ENCODE measurements around the gene BMP15.

BMP15 gene

DNA sequence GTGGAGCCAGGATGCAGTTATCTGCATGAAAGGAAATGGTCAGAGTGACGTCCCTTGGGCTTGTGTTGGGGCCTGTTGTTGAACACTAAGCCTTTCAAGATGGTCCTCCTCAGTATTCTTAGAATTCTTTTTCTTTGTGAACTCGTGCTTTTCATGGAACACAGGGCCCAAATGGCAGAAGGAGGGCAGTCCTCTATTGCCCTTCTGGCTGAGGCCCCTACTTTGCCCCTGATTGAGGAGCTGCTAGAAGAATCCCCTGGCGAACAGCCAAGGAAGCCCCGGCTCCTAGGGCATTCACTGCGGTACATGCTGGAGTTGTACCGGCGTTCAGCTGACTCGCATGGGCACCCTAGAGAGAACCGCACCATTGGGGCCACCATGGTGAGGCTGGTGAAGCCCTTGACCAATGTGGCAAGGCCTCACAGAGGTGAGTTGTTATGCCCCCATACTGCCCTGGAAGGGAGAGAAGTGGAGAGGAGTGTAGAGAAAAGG is at the start of gene BMP15:
Gene BMP15 (plus strand): TSS at position 51 of the 492 bp plus-strand sequence. CDS start 49 bp downstream, at position 100.
- H3K27me3 ChIP-seq (ENCODE audit: control insufficient read depth, insufficient read depth, low read length), result no peaks in the 10 kb centered on the region
- no peaks in the 10 kb centered on the region for H3K36me3 ChIP-seq (ENCODE audit: control insufficient read depth, insufficient read depth, low read length)
- H3K4me1 ChIP-seq (ENCODE audit: control insufficient read depth, insufficient read depth, low read length), result no peaks in the 10 kb centered on the region
- H3K9me3 ChIP-seq (ENCODE audit: control insufficient read depth, insufficient read depth, low read depth, low read length), result no peaks in the 10 kb centered on the region
- H3K27ac ChIP-seq (ENCODE audit: low read depth, low read length), result no peak within 1 kb of the TSS
- no peak within 1 kb of the TSS for H3K9ac ChIP-seq (ENCODE audit: low read length)
- H3K4me3 ChIP-seq (ENCODE audit: low read depth, low read length), result no peak within 1 kb of the TSS

DNA sequence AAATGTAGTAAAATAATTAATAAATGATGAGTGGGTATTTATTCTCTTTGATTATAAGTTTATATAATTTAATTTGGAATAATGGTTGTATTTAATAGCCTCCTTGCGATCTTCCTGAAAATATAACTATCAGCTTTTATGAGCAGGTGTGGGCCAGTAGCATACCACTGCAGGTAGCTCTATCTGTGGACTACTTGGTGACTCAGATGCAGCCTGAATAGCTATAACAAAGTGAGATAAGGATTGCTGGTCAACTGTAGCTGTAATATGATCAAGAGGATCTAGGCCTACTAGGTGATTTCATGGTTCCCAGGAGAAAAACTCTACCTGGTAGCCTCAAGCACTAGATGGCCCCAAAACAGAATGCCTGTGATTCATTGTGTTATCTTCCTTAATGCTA is 47.1 kb upstream of the BMP15 start:
- H3K27ac ChIP-seq (ENCODE audit: low read depth, low read length), result no peak overlapping the region
- no peaks in the 10 kb centered on the region for H3K4me1 ChIP-seq (ENCODE audit: control insufficient read depth, insufficient read depth, low read length)
- no peak overlapping the region for H3K4me3 ChIP-seq (ENCODE audit: low read depth, low read length)
- H3K36me3 ChIP-seq (ENCODE audit: control insufficient read depth, insufficient read depth, low read length), result no peaks in the 10 kb centered on the region
- H3K9ac ChIP-seq (ENCODE audit: low read length), result no peak overlapping the region
- no peaks in the 10 kb centered on the region for H3K27me3 ChIP-seq (ENCODE audit: control insufficient read depth, insufficient read depth, low read length)
- H3K9me3 ChIP-seq (ENCODE audit: control insufficient read depth, insufficient read depth, low read depth, low read length), result no peaks in the 10 kb centered on the region

DNA sequence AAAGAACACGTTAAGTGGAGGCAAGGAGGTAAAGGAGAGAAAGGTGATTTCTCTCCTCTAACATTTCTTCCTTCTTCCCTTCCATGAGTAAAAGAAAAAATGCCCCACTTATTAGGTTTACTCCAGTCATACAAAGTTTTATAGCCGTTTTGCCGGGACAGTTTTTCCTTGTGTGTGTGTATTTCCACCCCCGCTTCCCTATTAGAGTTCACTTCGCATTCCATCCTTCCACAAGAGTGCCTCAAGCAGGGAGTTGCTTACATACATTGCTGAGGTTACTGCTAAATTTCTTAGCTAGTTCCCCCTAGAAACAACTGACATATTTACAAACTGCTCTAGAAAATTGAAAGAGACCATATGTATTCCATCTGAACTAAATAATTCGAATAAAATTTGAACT is 45.2 kb upstream of the BMP15 start:
- Histone ChIP-seq H3K4me3 (ENCODE audit: low read depth, low read length) (no peak overlapping the region), H3K9me3 (ENCODE audit: control insufficient read depth, insufficient read depth, low read depth, low read length) (no peaks in the 10 kb centered on the region), H3K27ac (ENCODE audit: low read depth, low read length) (no peak overlapping the region), H3K4me1 (ENCODE audit: control insufficient read depth, insufficient read depth, low read length) (no peaks in the 10 kb centered on the region), H3K27me3 (ENCODE audit: control insufficient read depth, insufficient read depth, low read length) (no peaks in the 10 kb centered on the region), H3K36me3 (ENCODE audit: control insufficient read depth, insufficient read depth, low read length) (no peaks in the 10 kb centered on the region), H3K9ac (ENCODE audit: low read length) (no peak overlapping the region)

DNA sequence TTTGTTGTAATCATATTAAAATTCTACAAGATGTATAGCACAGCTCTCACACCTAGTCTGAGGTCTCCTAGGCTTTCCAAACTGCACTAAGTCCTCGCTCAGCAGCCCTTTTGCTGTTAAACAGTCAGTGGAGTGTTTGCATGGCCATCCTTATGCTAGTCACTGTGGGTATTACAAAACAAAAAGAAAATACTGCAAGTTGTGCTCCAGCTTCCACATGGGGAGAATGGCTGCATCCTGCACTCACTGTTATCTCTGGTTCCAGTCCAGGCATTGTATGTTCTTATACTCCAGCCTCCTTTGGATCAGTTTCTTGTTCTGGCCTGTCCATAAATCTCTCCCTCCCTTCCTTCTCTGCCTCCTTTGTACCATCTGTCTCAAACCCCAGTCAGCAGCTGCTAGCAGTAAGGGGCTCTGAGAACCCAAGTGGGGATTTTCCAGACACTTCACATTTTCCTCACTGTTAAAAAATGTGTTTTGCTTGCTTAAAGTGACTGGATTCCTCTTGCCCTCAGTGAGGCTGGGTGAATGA is 38.5 kb upstream of the BMP15 start:
- Histone ChIP-seq H3K9me3 (ENCODE audit: control insufficient read depth, insufficient read depth, low read depth, low read length) (no peaks in the 10 kb centered on the region), H3K36me3 (ENCODE audit: control insufficient read depth, insufficient read depth, low read length) (no peaks in the 10 kb centered on the region), H3K4me1 (ENCODE audit: control insufficient read depth, insufficient read depth, low read length) (peaks cover 7% of the 10 kb centered on the region)

DNA sequence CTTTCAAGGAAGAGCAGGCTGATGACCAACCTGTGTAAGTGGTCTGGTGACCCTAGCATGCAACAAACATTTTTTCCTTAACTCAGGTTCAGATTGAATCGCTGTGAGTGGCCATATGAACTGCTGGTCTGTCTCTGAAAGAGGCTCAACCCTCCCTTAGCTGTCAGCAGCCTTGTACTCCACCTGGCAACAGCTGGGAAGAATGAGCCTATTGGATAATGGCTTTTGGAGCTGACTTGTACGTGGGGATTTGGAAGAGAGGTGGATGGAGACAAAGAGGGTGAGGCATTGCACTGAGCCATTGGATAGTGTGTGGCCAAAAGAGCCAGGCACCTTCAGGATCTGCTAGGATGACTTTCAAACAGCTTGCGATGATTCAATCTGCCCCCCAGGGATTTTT is 35.7 kb upstream of the BMP15 start:
- Histone ChIP-seq H3K4me3 (ENCODE audit: low read depth, low read length) (no peak overlapping the region), H3K4me1 (ENCODE audit: control insufficient read depth, insufficient read depth, low read length) (peaks cover 12% of the 10 kb centered on the region), H3K36me3 (ENCODE audit: control insufficient read depth, insufficient read depth, low read length) (no peaks in the 10 kb centered on the region), H3K27ac (ENCODE audit: low read depth, low read length) (no peak overlapping the region), H3K9ac (ENCODE audit: low read length) (no peak overlapping the region), H3K9me3 (ENCODE audit: control insufficient read depth, insufficient read depth, low read depth, low read length) (no peaks in the 10 kb centered on the region), H3K27me3 (ENCODE audit: control insufficient read depth, insufficient read depth, low read length) (no peaks in the 10 kb centered on the region; the same call in 1 of the 2 replicates)

More for the DNA sequence above, 38.5 kb upstream of the BMP15 start:
- Histone ChIP-seq H3K9ac (ENCODE audit: low read length) (no peak overlapping the region), H3K27ac (ENCODE audit: low read depth, low read length) (no peak overlapping the region), H3K27me3 (ENCODE audit: control insufficient read depth, insufficient read depth, low read length) (no peaks in the 10 kb centered on the region; the same call in 1 of the 2 replicates), H3K4me3 (ENCODE audit: low read depth, low read length) (no peak overlapping the region)

GRCh38 chrX:50876551-50876950 is 34.0 kb upstream of the BMP15 start:
- H3K9me3 ChIP-seq (ENCODE audit: control insufficient read depth, insufficient read depth, low read depth, low read length), result no peaks in the 10 kb centered on the region
- H3K4me3 ChIP-seq (ENCODE audit: low read depth, low read length), result no peak overlapping the region
- peaks cover 12% of the 10 kb centered on the region for H3K4me1 ChIP-seq (ENCODE audit: control insufficient read depth, insufficient read depth, low read length)
- H3K9ac ChIP-seq (ENCODE audit: low read length), result no peak overlapping the region
- no peaks in the 10 kb centered on the region; the same call in 1 of the 2 replicates for H3K27me3 ChIP-seq (ENCODE audit: control insufficient read depth, insufficient read depth, low read length)
- H3K27ac ChIP-seq (ENCODE audit: low read depth, low read length), result no peak overlapping the region
- H3K36me3 ChIP-seq (ENCODE audit: control insufficient read depth, insufficient read depth, low read length), result no peaks in the 10 kb centered on the region

- Histone ChIP-seq H3K4me1 (ENCODE audit: control insufficient read depth, insufficient read depth, low read length) (peaks cover 12% of the 10 kb centered on the region), H3K36me3 (ENCODE audit: control insufficient read depth, insufficient read depth, low read length) (no peaks in the 10 kb centered on the region)
Measured at GRCh38 chrX:50877310-50877709, 33.2 kb upstream of the BMP15 start.

GRCh38 chrX:50881028-50881427 is 29.5 kb upstream of the BMP15 start:
- no peaks in the 10 kb centered on the region for H3K36me3 ChIP-seq (ENCODE audit: control insufficient read depth, insufficient read depth, low read length)
- no peaks in the 10 kb centered on the region for H3K9me3 ChIP-seq (ENCODE audit: control insufficient read depth, insufficient read depth, low read depth, low read length)
- no peak overlapping the region for H3K9ac ChIP-seq (ENCODE audit: low read length)
- H3K4me3 ChIP-seq (ENCODE audit: low read depth, low read length), result no peak overlapping the region
- no peaks in the 10 kb centered on the region; the same call in 1 of the 2 replicates for H3K27me3 ChIP-seq (ENCODE audit: control insufficient read depth, insufficient read depth, low read length)
- no peak overlapping the region for H3K27ac ChIP-seq (ENCODE audit: low read depth, low read length)
- peaks cover 12% of the 10 kb centered on the region for H3K4me1 ChIP-seq (ENCODE audit: control insufficient read depth, insufficient read depth, low read length)

More at GRCh38 chrX:50877310-50877709, 33.2 kb upstream of the BMP15 start:
- H3K27ac ChIP-seq (ENCODE audit: low read depth, low read length), result no peak overlapping the region
- no peak overlapping the region for H3K9ac ChIP-seq (ENCODE audit: low read length)
- H3K9me3 ChIP-seq (ENCODE audit: control insufficient read depth, insufficient read depth, low read depth, low read length), result no peaks in the 10 kb centered on the region
- no peak overlapping the region for H3K4me3 ChIP-seq (ENCODE audit: low read depth, low read length)
- no peaks in the 10 kb centered on the region; the same call in 1 of the 2 replicates for H3K27me3 ChIP-seq (ENCODE audit: control insufficient read depth, insufficient read depth, low read length)

GRCh38 chrX:50888884-50889283 is 21.7 kb upstream of the BMP15 start:
- H3K36me3 ChIP-seq (ENCODE audit: control insufficient read depth, insufficient read depth, low read length), result no peaks in the 10 kb centered on the region
- H3K9ac ChIP-seq (ENCODE audit: low read length), result no peak overlapping the region
- no peaks in the 10 kb centered on the region for H3K27me3 ChIP-seq (ENCODE audit: control insufficient read depth, insufficient read depth, low read length)
- no peak overlapping the region for H3K4me3 ChIP-seq (ENCODE audit: low read depth, low read length)
- H3K9me3 ChIP-seq (ENCODE audit: control insufficient read depth, insufficient read depth, low read depth, low read length), result peaks cover 3% of the 10 kb centered on the region; the same call in 1 of the 2 replicates
- H3K4me1 ChIP-seq (ENCODE audit: control insufficient read depth, insufficient read depth, low read length), result no peaks in the 10 kb centered on the region
- H3K27ac ChIP-seq (ENCODE audit: low read depth, low read length), result no peak overlapping the region

GRCh38 chrX:50889582-50889981 is 21.0 kb upstream of the BMP15 start:
- Histone ChIP-seq H3K36me3 (ENCODE audit: control insufficient read depth, insufficient read depth, low read length) (no peaks in the 10 kb centered on the region), H3K27me3 (ENCODE audit: control insufficient read depth, insufficient read depth, low read length) (no peaks in the 10 kb centered on the region)

GRCh38 chrX:50893047-50893446 is 17.5 kb upstream of the BMP15 start:
- Histone ChIP-seq H3K4me1 (ENCODE audit: control insufficient read depth, insufficient read depth, low read length) (no peaks in the 10 kb centered on the region), H3K36me3 (ENCODE audit: control insufficient read depth, insufficient read depth, low read length) (no peaks in the 10 kb centered on the region), H3K27me3 (ENCODE audit: control insufficient read depth, insufficient read depth, low read length) (no peaks in the 10 kb centered on the region), H3K4me3 (ENCODE audit: low read depth, low read length) (no peak overlapping the region), H3K9ac (ENCODE audit: low read length) (no peak overlapping the region), H3K27ac (ENCODE audit: low read depth, low read length) (no peak overlapping the region), H3K9me3 (ENCODE audit: control insufficient read depth, insufficient read depth, low read depth, low read length) (peaks cover 3% of the 10 kb centered on the region; the same call in 1 of the 2 replicates)

More at GRCh38 chrX:50889582-50889981, 21.0 kb upstream of the BMP15 start:
- H3K4me3 ChIP-seq (ENCODE audit: low read depth, low read length), result no peak overlapping the region
- no peak overlapping the region for H3K9ac ChIP-seq (ENCODE audit: low read length)
- peaks cover 3% of the 10 kb centered on the region; the same call in 1 of the 2 replicates for H3K9me3 ChIP-seq (ENCODE audit: control insufficient read depth, insufficient read depth, low read depth, low read length)
- no peak overlapping the region for H3K27ac ChIP-seq (ENCODE audit: low read depth, low read length)
- no peaks in the 10 kb centered on the region for H3K4me1 ChIP-seq (ENCODE audit: control insufficient read depth, insufficient read depth, low read length)

All from HUES6 (cell line).